Fibroblast of lung (primary cell): ENCODE results near the gene MORC1.

ENCODE experiments used
- CTCF ChIP-seq, 2 donors: IDR thresholded peaks in 1 of 2; conservative IDR thresholded peaks in 1 of 2; 1 replicate in 1 of 2; 2 replicates in 1 of 2; pipeline ENCODE4 v1.5.1; 2011 to 2012; ENCODE audit warnings: low read length in 2 of 2, control low read depth in 1 of 2, inconsistent platforms in 1 of 2, low read depth in 1 of 2, mild to moderate bottlenecking in 1 of 2
- EZH2 ChIP-seq: IDR thresholded peaks from 2 replicates; pipeline ENCODE4 v1.5.1; 2012; ENCODE audit warnings: low read length, control low read depth, mild to moderate bottlenecking; ENCODE audit errors: missing control alignments

- TF ChIP-seq CTCF (conservative IDR thresholded peaks at IDR 0.05 in 1 of 2, IDR thresholded peaks at IDR 0.05 in 1 of 2; ENCODE audit: low read depth in 1 of 2, low read length in 2 of 2) = no peak
- TF ChIP-seq EZH2 = no peak
Measured at GRCh38 chr3:109021556-109021955, 96.4 kb downstream of the MORC1 start.
